ENCODE results near the gene IGF2R. TPM values are rescaled to one million over a fixed set of nuclear protein-coding genes. Genes with fewer than 3 reads are reported as not detected.

The IGF2R gene
- total and polyA plus RNA-seq, 2 experiments from 2014 or later: 8.1 to 30.9 TPM

DNA sequence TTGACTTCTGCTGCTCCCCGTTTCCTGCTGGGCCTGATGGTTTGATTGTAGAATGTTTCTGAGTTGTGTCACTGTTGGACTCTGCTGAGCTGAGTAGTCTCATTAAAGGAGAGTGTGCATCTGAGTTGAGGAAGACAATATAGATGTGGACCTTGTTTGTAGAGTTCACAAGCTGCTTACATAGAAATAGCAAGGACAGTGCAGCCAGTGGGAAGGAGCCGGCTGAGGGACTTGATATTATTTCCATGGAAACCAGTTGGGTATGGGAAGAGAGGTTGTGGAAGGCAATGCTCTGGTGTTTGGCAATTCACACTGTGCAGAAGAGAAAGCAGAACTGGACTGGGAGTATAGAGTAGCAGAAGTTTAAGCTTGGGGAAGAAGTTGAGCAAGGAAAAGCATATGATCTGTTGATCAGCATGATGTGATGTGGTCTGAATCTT is 14.8 kb downstream of the IGF2R start:
- Histone ChIP-seq H4K20me1 (ENCODE audit: insufficient read depth) (peaks cover 6% of the 10 kb centered on the region; the same call in 1 of the 2 replicates), H3K27me3 (replicated peaks; ENCODE audit: insufficient read depth) (no peaks in the 10 kb centered on the region), H3K4me2 (ENCODE audit: unreplicated experiment) (peak overlapping the region; percentile 41), H3K27ac (peak overlapping the region; percentile 32), H3K9ac (no peak overlapping the region), H3K4me1 (ENCODE audit: insufficient read depth) (peaks cover 47% of the 10 kb centered on the region), H3K9me2 (ENCODE audit: insufficient read depth) (no peaks in the 10 kb centered on the region), H2AFZ (no peak overlapping the region), H3K9me3 (ENCODE audit: low read depth) (no peaks in the 10 kb centered on the region), H3F3A (ENCODE audit: insufficient read depth) (peaks cover 15% of the 10 kb centered on the region), H3K4me3 (no peak overlapping the region), H3K36me3 (ENCODE audit: low read depth) (no peaks in the 10 kb centered on the region), H3K79me2 (ENCODE audit: insufficient read depth) (peaks cover 98% of the 10 kb centered on the region)
- peak; percentile 56 for DNase-seq
- WGBS, 2 experiments (ENCODE audit: low coverage in 1 of 2, low lambda C conversion rate in 2 of 2, missing lambda C conversion rate in 2 of 2): 19 to 22% methylated on average over 2 of the region's 2 CpGs
- in situ Hi-C loops (cut with MboI): no loop called here
- TF ChIP-seq EZH2 (IDR thresholded peaks at IDR 0.05; ENCODE audit: insufficient read depth, poor library complexity, severe bottlenecking) (no peak), EZH2phosphoT487 (IDR thresholded peaks at IDR 0.05; ENCODE audit: insufficient read depth, low read depth) (no peak)

DNA sequence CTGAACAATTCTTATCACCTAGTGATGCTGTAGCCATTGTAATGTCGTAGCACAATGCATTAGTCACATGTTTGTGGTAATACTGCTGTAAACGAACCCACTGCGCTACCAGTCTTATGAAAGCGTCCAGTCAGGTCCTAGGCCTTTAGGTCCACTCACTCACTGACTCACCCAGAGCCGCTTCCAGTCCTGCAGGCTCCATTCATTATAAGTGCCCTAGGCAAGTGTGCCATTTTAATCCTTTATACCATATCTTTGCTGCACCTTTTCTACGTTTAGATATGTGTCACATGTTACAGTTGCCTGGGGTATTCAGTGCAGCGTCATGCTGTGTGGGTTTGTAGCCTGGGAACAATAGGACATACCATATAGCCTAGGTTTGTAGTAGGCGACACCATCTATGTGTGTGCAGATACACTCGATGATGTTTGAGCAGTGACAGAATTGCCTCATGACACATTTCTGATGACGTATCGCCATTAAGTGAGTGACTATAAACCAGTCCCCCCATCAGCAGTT is 15.4 kb downstream of the IGF2R start:
- Histone ChIP-seq H3K4me1 (ENCODE audit: insufficient read depth) (peaks cover 47% of the 10 kb centered on the region), H3K9me2 (ENCODE audit: insufficient read depth) (no peaks in the 10 kb centered on the region), H3K4me3 (no peak overlapping the region), H3K4me2 (ENCODE audit: unreplicated experiment) (no peak overlapping the region), H3K9me3 (ENCODE audit: low read depth) (no peaks in the 10 kb centered on the region), H3K27ac (peak overlapping the region; percentile 11), H3K79me2 (ENCODE audit: insufficient read depth) (peaks cover 98% of the 10 kb centered on the region), H4K20me1 (ENCODE audit: insufficient read depth) (peaks cover 6% of the 10 kb centered on the region; the same call in 1 of the 2 replicates), H3K36me3 (ENCODE audit: low read depth) (no peaks in the 10 kb centered on the region), H3K9ac (no peak overlapping the region), H3K27me3 (replicated peaks; ENCODE audit: insufficient read depth) (no peaks in the 10 kb centered on the region), H3F3A (ENCODE audit: insufficient read depth) (peaks cover 19% of the 10 kb centered on the region), H2AFZ (no peak overlapping the region)
- in situ Hi-C loops (cut with MboI): no loop called here
- WGBS, 2 experiments (ENCODE audit: low coverage in 1 of 2, low lambda C conversion rate in 2 of 2, missing lambda C conversion rate in 2 of 2): 73 to 88% methylated on average over 11 of the region's 11 CpGs
- no peak for TF ChIP-seq EZH2phosphoT487 (IDR thresholded peaks at IDR 0.05; ENCODE audit: insufficient read depth, low read depth)
- TF ChIP-seq EZH2 (IDR thresholded peaks at IDR 0.05; ENCODE audit: insufficient read depth, poor library complexity, severe bottlenecking): no peak
- peak; percentile 79 for DNase-seq

DNA sequence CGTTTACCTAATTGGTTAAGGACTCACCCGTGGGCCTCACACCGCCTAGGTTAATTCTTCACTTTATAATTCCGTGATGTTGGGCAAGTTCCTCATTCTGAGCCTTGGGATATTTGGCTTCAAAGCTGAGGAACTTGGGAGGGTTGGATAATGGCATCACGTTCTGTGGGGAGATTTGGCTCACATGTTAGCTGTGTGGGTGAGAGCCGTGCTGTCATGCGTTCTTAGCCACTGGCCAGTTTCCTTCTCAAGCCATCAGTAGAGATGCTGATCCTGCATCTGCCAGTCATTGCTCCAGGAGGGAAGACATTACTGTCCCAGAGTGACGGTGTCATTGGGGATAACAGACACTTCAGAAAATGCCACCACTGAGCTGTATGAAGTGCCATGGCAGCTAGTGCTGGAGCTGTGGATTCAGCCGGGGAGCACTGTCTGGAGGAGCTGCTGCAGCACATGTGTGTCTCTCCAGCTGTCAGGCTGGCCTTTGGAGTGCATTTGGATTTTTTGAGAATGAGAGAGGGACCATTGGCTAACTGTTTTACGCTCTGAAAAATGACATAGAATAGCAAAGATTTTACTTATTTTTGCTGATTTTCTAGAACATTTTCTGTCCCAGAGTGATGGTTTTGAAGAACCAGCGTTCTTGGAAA is 16.5 kb downstream of the IGF2R start:
- no peaks in the 10 kb centered on the region for H3K9me3 ChIP-seq (ENCODE audit: low read depth)
- peak overlapping the region; percentile 22 for H3K4me2 ChIP-seq (ENCODE audit: unreplicated experiment)
- peaks cover 6% of the 10 kb centered on the region; the same call in 1 of the 2 replicates for H4K20me1 ChIP-seq (ENCODE audit: insufficient read depth)
- H3K4me1 ChIP-seq (ENCODE audit: insufficient read depth): peaks cover 56% of the 10 kb centered on the region
- in situ Hi-C loops (cut with MboI): no loop called here
- peak overlapping the region; percentile 11 for H3K27ac ChIP-seq
- peaks cover 98% of the 10 kb centered on the region for H3K79me2 ChIP-seq (ENCODE audit: insufficient read depth)
- DNase-seq: peak; percentile 74
- no peaks in the 10 kb centered on the region for H3K9me2 ChIP-seq (ENCODE audit: insufficient read depth)
- H3K36me3 ChIP-seq (ENCODE audit: low read depth): no peaks in the 10 kb centered on the region
- no peaks in the 10 kb centered on the region for H3K27me3 ChIP-seq (replicated peaks; ENCODE audit: insufficient read depth)
- no peak overlapping the region for H2AFZ ChIP-seq
- no peak overlapping the region for H3K4me3 ChIP-seq
- TF ChIP-seq EZH2 (IDR thresholded peaks at IDR 0.05; ENCODE audit: insufficient read depth, poor library complexity, severe bottlenecking) (no peak), EZH2phosphoT487 (IDR thresholded peaks at IDR 0.05; ENCODE audit: insufficient read depth, low read depth) (no peak)
- WGBS, 2 experiments (ENCODE audit: low coverage in 1 of 2, low lambda C conversion rate in 2 of 2, missing lambda C conversion rate in 2 of 2): 22 to 25% methylated on average over 11 of the region's 11 CpGs
- peaks cover 30% of the 10 kb centered on the region for H3F3A ChIP-seq (ENCODE audit: insufficient read depth)
- no peak overlapping the region for H3K9ac ChIP-seq

DNA sequence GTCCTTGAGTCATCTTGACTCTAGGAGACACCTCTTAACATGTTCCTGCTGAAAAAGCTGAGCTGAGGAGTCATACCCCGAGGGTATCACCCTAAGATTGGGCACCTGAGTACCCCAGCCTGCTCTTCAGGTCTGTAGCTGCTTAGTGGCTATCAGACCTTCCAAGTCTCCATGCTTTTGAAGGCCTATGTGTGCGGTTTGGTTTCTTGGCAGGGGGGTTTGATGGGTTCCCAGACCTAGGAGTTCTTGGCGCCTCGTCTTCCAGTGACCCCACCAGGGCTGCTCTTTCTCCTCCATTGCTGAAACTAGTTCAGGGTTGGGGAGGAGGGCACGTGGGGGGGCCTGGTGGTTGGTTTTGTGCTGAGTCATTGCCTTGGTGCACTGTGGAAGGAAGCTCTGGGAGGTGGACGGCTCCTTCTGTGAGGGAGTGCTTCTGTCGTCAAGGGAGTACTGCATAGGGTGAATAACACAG is 20.1 kb downstream of the IGF2R start:
- Histone ChIP-seq H3K9ac (no peak overlapping the region), H3K79me2 (ENCODE audit: insufficient read depth) (peaks cover 99% of the 10 kb centered on the region), H3K27ac (peak overlapping the region; percentile 45; the same call in 1 of the 2 replicates), H3K4me3 (no peak overlapping the region), H2AFZ (no peak overlapping the region), H3K9me2 (ENCODE audit: insufficient read depth) (no peaks in the 10 kb centered on the region), H3K9me3 (ENCODE audit: low read depth) (no peaks in the 10 kb centered on the region), H4K20me1 (ENCODE audit: insufficient read depth) (peaks cover 6% of the 10 kb centered on the region; the same call in 1 of the 2 replicates), H3K4me1 (ENCODE audit: insufficient read depth) (peaks cover 37% of the 10 kb centered on the region), H3K27me3 (replicated peaks; ENCODE audit: insufficient read depth) (no peaks in the 10 kb centered on the region), H3F3A (ENCODE audit: insufficient read depth) (peaks cover 16% of the 10 kb centered on the region), H3K36me3 (ENCODE audit: low read depth) (no peaks in the 10 kb centered on the region), H3K4me2 (ENCODE audit: unreplicated experiment) (peak overlapping the region; percentile 40)
- in situ Hi-C loops (cut with MboI): no loop called here
- DNase-seq: peak; percentile 61
- TF ChIP-seq EZH2 (IDR thresholded peaks at IDR 0.05; ENCODE audit: insufficient read depth, poor library complexity, severe bottlenecking): no peak
- no peak for TF ChIP-seq EZH2phosphoT487 (IDR thresholded peaks at IDR 0.05; ENCODE audit: insufficient read depth, low read depth)
- WGBS, 2 experiments (ENCODE audit: low coverage in 1 of 2, low lambda C conversion rate in 2 of 2, missing lambda C conversion rate in 2 of 2): 43 to 46% methylated on average over 6 to 7 of the region's 7 CpGs
